Endothelial cell of umbilical vein (primary cell): ENCODE measurements around the gene ZNF302. TPM values are rescaled to one million over a fixed set of nuclear protein-coding genes. Genes with fewer than 3 reads are reported as not detected.
A peak's percentile ranks its signal among the peaks of the same experiment; 100 is the strongest.

Experiments
- BruUV-seq: library from RNA; stranded (reverse); fragments of 400-500 nt; replicated peaks from 2 replicates; lab custom pipeline; 2021; lab: Mats Ljungman, UMichigan
- CTCF ChIA-PET: fragments of 300-600, 350-600 bp; sonication (Branson Sonifier 250); formaldehyde crosslinking; loops from one replicate; lab custom pipeline; 2021; ENCODE audit warnings: antibody characterized with exemption, inconsistent platforms; lab: Charles Lee
- POLR2A ChIA-PET: fragments of 300-600, 350-600 bp; sonication (Branson Sonifier 250); formaldehyde crosslinking; loops from one replicate; lab custom pipeline; 2021; ENCODE audit warnings: antibody characterized with exemption, inconsistent platforms; lab: Charles Lee
- DNase-seq: peaks from one replicate; pipeline ENCODE4 v3.0.0-alpha.2; 2011; ENCODE audit warnings: low read depth, low spot score
- FAIRE-seq: peaks from 2 replicates; lab custom pipeline; 2011; peaks lifted over from hg19 to GRCh38; lab: Jason Lieb, UNC
- H2AFZ ChIP-seq: 2 replicates; pipeline ENCODE4 v1.6.0; 2012; ENCODE audit warnings: low read depth, low read length, control low read depth, inconsistent platforms
- H3K27ac ChIP-seq: 2 replicates; pipeline ENCODE4 v1.5.1; 2011; ENCODE audit warnings: low read depth, mild to moderate bottlenecking, control low read depth, low read length, moderate library complexity; ENCODE audit not compliant: insufficient read depth
- H3K27me3 ChIP-seq, 2 experiments: 2 replicates each; pipeline versions ENCODE4 v1.6.0 to v1.6.1; 2011; ENCODE audit warnings: low read length in 2 of 2, mixed read lengths in 1 of 2; ENCODE audit not compliant: control insufficient read depth in 2 of 2, insufficient read depth in 2 of 2
- H3K36me3 ChIP-seq, 2 experiments: 2 replicates in 1 of 2; 3 replicates in 1 of 2; pipeline ENCODE4 v1.5.1; 2011; ENCODE audit warnings: low read length in 2 of 2, mild to moderate bottlenecking in 1 of 2, moderate library complexity in 1 of 2; ENCODE audit not compliant: control insufficient read depth in 2 of 2, insufficient read depth in 2 of 2; ENCODE audit errors: extremely low read depth in 1 of 2
- H3K4me1 ChIP-seq: 3 replicates; pipeline ENCODE4 v1.5.1; 2011; ENCODE audit warnings: mild to moderate bottlenecking, low read length; ENCODE audit not compliant: control insufficient read depth, insufficient read depth; ENCODE audit errors: extremely low read depth
- H3K4me2 ChIP-seq: 2 replicates; pipeline ENCODE4 v1.6.1; 2011; ENCODE audit warnings: low read length, control low read depth, mixed read lengths; ENCODE audit not compliant: insufficient read depth
- H3K4me3 ChIP-seq, 3 experiments: fragments of 200-600 bp in 1 of 3; sonication (generic), shearing (Covaris generic) in 1 of 3; replicated peaks in 1 of 3; 2 replicates each; pipeline ENCODE4 v1.5.1; 2011 to 2016; ENCODE audit warnings: control low read depth in 3 of 3, low read length in 3 of 3, mild to moderate bottlenecking in 2 of 3, inconsistent platforms in 1 of 3, low read depth in 1 of 3, moderate library complexity in 1 of 3; ENCODE audit not compliant: insufficient read depth in 1 of 3
- H3K79me2 ChIP-seq: 2 replicates; pipeline ENCODE4 v1.6.0; 2012; ENCODE audit warnings: low read length, inconsistent platforms; ENCODE audit not compliant: control insufficient read depth, insufficient read depth
- H3K9ac ChIP-seq: replicated peaks from 2 replicates; pipeline ENCODE3; 2011; ENCODE audit warnings: low read length, control low read depth; ENCODE audit not compliant: insufficient read depth; ENCODE audit errors: extremely low read depth
- H3K9me1 ChIP-seq: replicated peaks from 3 replicates; pipeline ENCODE4 v1.6.0; 2011; ENCODE audit warnings: mild to moderate bottlenecking, low read length; ENCODE audit not compliant: control insufficient read depth, insufficient read depth; ENCODE audit errors: extremely low read depth
- H3K9me3 ChIP-seq: replicated peaks from 2 replicates; pipeline ENCODE4 v1.5.1; 2012; ENCODE audit warnings: low read length, inconsistent platforms; ENCODE audit not compliant: control insufficient read depth, insufficient read depth
- H4K20me1 ChIP-seq: replicated peaks from 2 replicates; pipeline ENCODE3; 2011; ENCODE audit warnings: mild to moderate bottlenecking, low read length; ENCODE audit not compliant: control insufficient read depth, insufficient read depth; ENCODE audit errors: extremely low read depth
- EZH2 ChIP-seq: IDR thresholded peaks from 2 replicates; pipeline ENCODE4 v1.6.1; 2012; ENCODE audit warnings: borderline replicate concordance, low read depth, mild to moderate bottlenecking, moderate library complexity, low read length, inconsistent platforms; ENCODE audit not compliant: severe bottlenecking
- dilution Hi-C: fragments of 300-500 bp; cut with MboI; formaldehyde crosslinking; loops from one replicate; pipeline ENCODE4 v1.15.0; 2019; ENCODE audit warnings: low sequenced_read_pairs; ENCODE audit not compliant: extremely low pct_ligation_motif_present
- intact Hi-C: fragments of 100-400 bp; cut with micrococcal nuclease; formaldehyde crosslinking; loops from one replicate; pipeline ENCODE4 v1.10.0; 2022
- polyA plus RNA-seq, 4 experiments: library from polyadenylated mRNA; depleted of rRNA in 3 of 4; stranded (reverse) in 3 of 4; unstranded in 1 of 4; fragments of >200 nt; gene quantifications; 2 replicates each; pipeline versions ENCODE4 v1.2.1 to v1.2.3, GENCODE V29; 2011 to 2012; ENCODE audit warnings: missing spikeins in 1 of 4
- total RNA-seq: library from RNA; stranded (reverse); gene quantifications from 2 replicates; pipeline ENCODE4 v1.2.3, GENCODE V29; 2021
- TF ChIP-seq, protein P1 (sequence below), 2 donors: IDR thresholded peaks; 1 replicate in 1 of 2; 2 replicates in 1 of 2; pipeline ENCODE4 v1.5.1; 2011; ENCODE audit warnings: low read length in 2 of 2, mild to moderate bottlenecking in 2 of 2, moderate library complexity in 2 of 2, control low read depth in 1 of 2, inconsistent platforms in 1 of 2, low read depth in 1 of 2; ENCODE audit not compliant: insufficient read depth in 1 of 2; ENCODE audit errors: extremely low read depth in 1 of 2

The ZNF302 gene
- total and polyA plus RNA-seq, 2 donors (not counting 3 experiments of a cell fraction or from before 2014, with no cell fraction given): 8.1 to 15.6 TPM

DNA sequence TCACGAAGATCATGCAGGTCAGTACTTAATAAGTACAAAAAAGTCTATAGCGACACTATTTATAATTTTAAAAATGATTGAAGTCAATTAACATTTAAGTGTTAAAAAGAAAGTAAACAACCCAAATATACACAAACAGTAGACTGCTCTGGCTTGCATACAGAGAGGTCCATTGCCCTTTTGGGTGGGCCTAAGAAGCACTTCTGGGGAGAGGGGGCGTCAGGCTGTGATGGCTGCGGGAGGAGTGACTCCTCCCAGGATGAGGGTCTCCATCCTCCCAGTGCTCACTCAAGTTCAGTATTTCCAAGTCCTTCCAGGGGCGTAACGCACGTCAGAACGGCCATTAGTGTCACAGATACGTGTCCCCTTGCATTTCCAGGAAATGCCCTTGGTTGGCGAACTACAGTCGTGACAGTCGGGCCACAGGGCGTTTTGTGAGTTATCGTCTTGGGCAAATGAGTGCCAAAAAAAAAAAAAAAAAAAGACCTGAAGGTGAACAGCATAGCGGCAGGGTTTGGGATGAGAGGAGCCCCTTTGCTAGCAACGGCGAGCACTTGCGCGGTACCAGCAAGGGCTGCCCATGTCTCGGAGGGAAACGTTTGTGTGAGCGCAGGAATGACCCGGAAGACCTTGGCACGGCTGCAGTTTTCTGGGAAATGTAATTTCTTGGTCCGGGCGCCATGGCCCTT is 637 bp upstream of the ZNF302 start, which contains the start of gene SCGB2B2:
Gene SCGB2B2 (minus strand): TSS at position 463 of the 689 bp plus-strand sequence. CDS start 82,596 bp downstream, outside the sequence.
- intact Hi-C loops: loop anchor here (1.0 kb wide), 3 partner anchors 57 to 285 kb away; partner anchors contain the start of genes ZNF181 and ZNF599
- CTCF ChIA-PET: interaction anchor here (0.6 to 1.3 kb wide), 5 partner anchors 8 to 199 kb away, joined by 3 read pairs; no protein-coding TSS in a partner anchor

More for the DNA sequence above, 637 bp upstream of the ZNF302 start, which contains the start of gene SCGB2B2:
- POLR2A ChIA-PET: interaction anchor here (0.8 to 1.0 kb wide), 2 partner anchors 10 to 250 kb away, joined by 3 to 5 read pairs; partner anchors contain the start of gene ZNF30
- BruUV-seq: TSS peak; percentile 66
- Histone ChIP-seq H4K20me1 (no peaks in the 10 kb centered on the region), H3K4me2 (peak within 1 kb of the TSS; percentile 82), H3K9ac (peak within 1 kb of the TSS; percentile 96), H3K27ac (peak within 1 kb of the TSS; percentile 97), H3K27me3 (peaks cover 0 to 2% of the 10 kb centered on the region in 2 experiments), H3K4me1 (peaks cover 10% of the 10 kb centered on the region), H3K9me1 (no peaks in the 10 kb centered on the region), H2AFZ (peak within 1 kb of the TSS; percentile 86), H3K4me3 (peak within 1 kb of the TSS; percentile 57 to 72 (median 72)), H3K36me3 (peaks cover 6 to 8% of the 10 kb centered on the region in 2 experiments), H3K79me2 (peaks cover 3% of the 10 kb centered on the region), H3K9me3 (no peaks in the 10 kb centered on the region)
- DNase-seq: no peak
- TF ChIP-seq EZH2: no peak
- TF ChIP-seq, protein P1, sequence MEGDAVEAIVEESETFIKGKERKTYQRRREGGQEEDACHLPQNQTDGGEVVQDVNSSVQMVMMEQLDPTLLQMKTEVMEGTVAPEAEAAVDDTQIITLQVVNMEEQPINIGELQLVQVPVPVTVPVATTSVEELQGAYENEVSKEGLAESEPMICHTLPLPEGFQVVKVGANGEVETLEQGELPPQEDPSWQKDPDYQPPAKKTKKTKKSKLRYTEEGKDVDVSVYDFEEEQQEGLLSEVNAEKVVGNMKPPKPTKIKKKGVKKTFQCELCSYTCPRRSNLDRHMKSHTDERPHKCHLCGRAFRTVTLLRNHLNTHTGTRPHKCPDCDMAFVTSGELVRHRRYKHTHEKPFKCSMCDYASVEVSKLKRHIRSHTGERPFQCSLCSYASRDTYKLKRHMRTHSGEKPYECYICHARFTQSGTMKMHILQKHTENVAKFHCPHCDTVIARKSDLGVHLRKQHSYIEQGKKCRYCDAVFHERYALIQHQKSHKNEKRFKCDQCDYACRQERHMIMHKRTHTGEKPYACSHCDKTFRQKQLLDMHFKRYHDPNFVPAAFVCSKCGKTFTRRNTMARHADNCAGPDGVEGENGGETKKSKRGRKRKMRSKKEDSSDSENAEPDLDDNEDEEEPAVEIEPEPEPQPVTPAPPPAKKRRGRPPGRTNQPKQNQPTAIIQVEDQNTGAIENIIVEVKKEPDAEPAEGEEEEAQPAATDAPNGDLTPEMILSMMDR (IDR thresholded peaks at IDR 0.05; ENCODE audit: extremely low read depth in 1 of 2, insufficient read depth in 1 of 2, low read depth in 1 of 2, low read length in 2 of 2): peak in 1 of 2 donors; percentile 27
- dilution Hi-C loops: no loop called here
- no peak for FAIRE-seq
